HG03521 (cell line): Measurements from ENCODE around the gene FBXO22.
"Not testable (repeated sequence)": the region's sequence is repeated elsewhere in the genome, so short reads cannot be mapped to it uniquely, and the experiment has no call there.

ENCODE experiments used
- ATAC-seq: cut with Tn5 transposase; IDR thresholded peaks from one replicate; pipeline ENCODE4 v1.9.1; 2021; ENCODE audit warnings: mild to moderate bottlenecking, moderate library complexity; ENCODE audit not compliant: unreplicated experiment

Gene FBXO22

DNA sequence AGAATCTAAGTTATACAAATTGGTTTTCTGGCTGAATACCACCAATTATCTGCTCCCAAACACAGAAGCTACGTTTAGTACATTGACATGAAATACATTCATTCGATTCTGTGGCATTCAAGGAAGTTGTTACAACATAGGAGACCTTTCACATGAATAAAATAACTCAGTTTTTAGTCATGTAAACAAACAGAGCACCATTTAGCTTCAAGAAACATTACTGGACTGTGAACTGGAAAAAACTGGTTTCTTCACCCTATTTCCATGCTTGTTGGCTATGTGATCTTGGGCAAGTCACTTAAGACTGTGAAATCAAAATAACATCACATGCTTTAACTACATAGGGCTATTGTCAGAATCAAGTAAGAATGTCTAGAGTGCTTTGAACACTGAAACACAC is 62.4 kb downstream of the FBXO22 start:
- no peak for ATAC-seq

DNA sequence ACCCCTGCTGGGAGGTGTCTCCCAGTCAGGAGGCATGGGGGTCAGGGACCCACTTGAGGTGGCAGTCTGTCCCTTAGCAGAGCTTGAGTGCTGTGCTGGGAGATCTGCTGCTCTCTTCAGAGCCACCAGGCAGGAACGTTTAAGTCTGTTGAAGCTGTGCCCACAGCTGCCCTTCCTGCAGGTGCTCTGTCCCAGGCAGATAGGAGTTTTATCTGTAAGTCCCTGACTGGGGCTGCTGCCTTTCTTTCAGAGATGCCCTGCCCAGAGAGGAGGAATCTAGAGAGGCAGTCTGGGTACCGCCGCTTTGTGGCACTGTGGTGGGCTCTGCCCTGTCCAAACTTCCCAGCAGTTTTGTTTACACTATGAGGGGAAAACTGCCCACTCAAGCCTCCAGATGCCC is 73.1 kb downstream of the FBXO22 start:
- ATAC-seq, result not testable (repeated sequence)

DNA sequence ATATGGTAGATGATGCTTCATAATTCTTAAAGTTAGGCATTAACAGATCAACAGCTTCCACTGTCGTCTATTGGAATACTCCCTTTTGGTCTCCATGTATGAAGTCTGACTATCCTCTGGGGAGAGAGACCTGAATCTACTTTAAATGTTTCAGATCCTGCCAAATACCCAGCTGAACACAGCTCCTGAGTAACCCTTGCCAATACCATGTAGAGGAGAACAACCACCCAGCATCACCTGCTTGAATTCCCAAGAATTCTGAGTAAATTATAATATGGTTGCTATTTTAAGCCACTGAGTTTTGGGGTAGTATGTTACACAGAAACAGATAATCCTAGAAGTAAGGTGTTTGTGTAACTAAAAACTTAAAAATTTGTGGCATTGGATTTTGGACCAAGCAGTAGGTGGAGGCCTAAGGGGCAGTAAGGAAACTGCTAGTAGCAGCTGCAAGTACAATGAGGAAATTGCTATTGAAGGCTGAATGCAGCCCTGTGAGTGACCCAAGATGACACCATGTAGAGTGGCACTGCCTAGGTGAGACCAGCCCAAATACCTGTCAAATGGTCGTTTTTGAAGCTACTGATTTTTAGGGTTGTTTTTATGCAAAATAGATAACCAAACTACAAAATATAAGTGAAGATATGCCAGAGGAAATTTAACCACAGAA is 77.6 kb downstream of the FBXO22 start:
- ATAC-seq, result no peak

DNA sequence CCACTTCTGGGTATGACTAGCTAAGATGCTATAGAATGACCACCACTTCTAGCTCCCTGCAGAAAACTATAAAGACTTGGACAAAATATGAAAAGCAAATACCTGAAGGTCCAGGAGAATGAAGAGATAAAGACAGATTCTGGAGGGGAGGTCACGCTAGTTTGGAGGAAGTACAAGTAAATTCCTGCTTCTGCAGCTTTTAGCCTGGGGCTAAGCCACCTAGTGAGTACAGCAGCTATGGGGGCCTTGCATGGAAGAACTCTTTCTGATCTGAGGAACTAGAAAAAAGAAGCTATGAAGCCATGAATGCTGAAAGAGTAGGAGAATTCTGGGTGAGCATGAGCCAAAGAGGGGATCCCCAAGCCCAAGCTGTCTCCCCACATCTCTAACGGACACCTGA is 78.8 kb downstream of the FBXO22 start:
- ATAC-seq, result no peak

DNA sequence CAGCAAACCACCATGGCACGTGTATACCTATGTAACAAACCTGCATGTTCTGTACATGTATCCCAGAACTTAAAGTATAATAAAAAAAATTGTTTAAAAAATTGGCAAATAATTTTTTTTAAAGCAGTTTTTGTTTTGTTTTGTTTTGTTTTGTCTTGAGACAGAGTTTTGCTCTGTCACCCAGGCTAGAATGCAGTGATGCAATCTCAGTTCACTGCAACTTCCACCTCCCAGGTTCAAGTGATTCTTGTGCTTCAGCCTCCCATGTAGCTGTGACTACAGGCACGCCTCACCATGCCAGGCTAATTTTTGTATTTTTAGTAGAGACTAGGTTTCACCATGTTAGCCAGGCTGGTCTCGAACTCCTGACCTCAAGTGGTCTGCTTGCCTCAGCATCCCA is 81.0 kb downstream of the FBXO22 start:
- not testable (repeated sequence) for ATAC-seq

DNA sequence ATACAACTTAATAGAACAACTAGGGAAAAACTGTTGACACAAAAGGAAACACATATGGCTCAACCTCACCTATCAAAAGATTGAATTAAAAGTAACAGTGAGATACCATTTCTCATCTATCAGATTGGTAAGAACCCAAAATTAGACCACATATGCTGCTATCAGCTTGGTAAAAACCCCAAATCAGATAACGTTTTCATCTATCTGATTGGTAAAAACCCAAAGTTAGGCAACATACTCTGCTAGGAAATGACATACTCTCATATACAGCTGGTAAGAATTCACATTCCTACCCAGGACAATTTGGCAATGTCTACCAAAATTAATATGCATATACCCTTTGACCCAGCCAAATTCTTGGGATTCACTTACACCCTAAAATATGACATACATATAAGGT is 82.3 kb downstream of the FBXO22 start:
- no peak for ATAC-seq

DNA sequence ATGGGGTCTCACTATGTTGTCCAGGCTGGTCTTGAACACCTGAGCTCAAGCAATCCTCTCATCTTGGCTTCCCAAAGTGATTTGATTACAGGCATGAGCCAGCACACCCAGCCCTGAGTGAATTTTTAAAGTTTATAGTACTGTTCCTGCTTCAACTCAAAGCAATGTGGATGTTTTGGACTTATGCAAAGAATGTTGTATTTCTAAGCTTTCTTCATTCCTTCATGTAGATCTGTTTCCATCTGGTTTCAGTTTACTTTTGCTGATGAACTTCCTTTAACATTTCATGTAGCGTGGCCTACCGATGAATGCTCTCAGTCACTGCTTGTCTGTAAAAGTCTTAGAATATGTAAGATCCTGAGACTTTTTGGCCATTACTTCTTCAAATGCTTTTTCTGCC is 85.4 kb downstream of the FBXO22 start:
- ATAC-seq, result no peak

DNA sequence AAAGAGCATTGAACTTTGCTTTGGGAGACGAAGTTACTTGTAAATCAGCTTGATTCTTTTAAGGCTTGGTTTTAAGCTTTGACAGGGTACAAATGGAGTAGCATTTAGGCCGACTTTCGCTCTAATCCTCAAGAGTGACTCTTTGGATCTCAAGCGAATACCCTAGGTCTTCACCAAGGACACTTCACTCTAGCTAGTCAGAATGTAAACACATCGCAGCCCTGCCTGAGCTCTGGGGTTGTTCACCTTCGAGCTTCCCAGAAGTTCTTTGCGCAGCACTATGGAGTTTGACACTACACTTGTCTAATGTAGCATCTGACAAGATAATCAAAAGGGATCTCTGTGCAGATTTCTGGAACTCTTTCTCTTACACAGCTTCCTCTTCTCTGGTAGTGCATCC is 86.2 kb downstream of the FBXO22 start:
- ATAC-seq, result no peak
